OCI-LY3 (cell line): ENCODE results near the gene TSN.

ENCODE experiments used
- EZH2phosphoT487 ChIP-seq: fragments of 200-600 bp; shearing (Covaris generic); IDR thresholded peaks from 2 replicates; pipeline ENCODE4 v1.6.1; 2018; ENCODE audit warnings: antibody characterized with exemption, mixed run types, low read depth
- TF ChIP-seq, protein P1 (sequence below): fragments of 200-600, 300-600 bp; sonication (generic); IDR thresholded peaks from 2 replicates; pipeline ENCODE4 v1.5.1; 2014; ENCODE audit warnings: antibody characterized with exemption, low read length, low read depth

DNA sequence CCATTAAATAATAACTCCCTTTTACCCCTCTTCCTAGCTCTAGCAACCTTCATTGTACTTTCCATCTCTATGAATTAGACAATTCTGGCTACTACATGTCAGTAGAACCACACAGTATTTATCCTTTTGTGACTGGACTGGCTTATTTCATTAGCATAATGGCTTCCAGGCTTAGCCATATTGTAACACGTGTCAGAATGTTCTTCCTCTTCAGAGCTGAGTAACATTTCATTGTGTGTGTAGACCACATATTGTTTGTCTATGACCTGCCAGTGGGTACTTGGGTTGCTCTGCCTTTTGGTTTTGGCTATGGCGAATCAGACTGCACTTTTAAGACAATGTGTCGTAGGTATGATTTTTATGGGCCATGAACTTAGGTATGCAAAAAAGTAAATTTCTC, 20.9 kb downstream of the TSN start:
- TF ChIP-seq, protein P1, sequence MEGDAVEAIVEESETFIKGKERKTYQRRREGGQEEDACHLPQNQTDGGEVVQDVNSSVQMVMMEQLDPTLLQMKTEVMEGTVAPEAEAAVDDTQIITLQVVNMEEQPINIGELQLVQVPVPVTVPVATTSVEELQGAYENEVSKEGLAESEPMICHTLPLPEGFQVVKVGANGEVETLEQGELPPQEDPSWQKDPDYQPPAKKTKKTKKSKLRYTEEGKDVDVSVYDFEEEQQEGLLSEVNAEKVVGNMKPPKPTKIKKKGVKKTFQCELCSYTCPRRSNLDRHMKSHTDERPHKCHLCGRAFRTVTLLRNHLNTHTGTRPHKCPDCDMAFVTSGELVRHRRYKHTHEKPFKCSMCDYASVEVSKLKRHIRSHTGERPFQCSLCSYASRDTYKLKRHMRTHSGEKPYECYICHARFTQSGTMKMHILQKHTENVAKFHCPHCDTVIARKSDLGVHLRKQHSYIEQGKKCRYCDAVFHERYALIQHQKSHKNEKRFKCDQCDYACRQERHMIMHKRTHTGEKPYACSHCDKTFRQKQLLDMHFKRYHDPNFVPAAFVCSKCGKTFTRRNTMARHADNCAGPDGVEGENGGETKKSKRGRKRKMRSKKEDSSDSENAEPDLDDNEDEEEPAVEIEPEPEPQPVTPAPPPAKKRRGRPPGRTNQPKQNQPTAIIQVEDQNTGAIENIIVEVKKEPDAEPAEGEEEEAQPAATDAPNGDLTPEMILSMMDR: no peak
- no peak for TF ChIP-seq EZH2phosphoT487
